NT2/D1 (cell line): ENCODE results near the gene DCUN1D5.

ENCODE experiments used
- SUZ12 ChIP-seq: IDR thresholded peaks from 2 replicates; pipeline ENCODE4 v1.6.1; 2011; ENCODE audit not compliant: insufficient read length, insufficient read depth; ENCODE audit errors: extremely low read depth
- YY1 ChIP-seq: IDR thresholded peaks from 2 replicates; pipeline ENCODE4 v1.6.1; 2011; ENCODE audit not compliant: insufficient read length, insufficient read depth

- no peak for TF ChIP-seq SUZ12
- no peak for TF ChIP-seq YY1
These were observed 24.8 kb downstream of the DCUN1D5 start for GRCh38 chr11:103067118-103067517.
